Endothelial cell of umbilical vein (primary cell): ENCODE results near the gene NCR2. TPM values are rescaled to one million over a fixed set of nuclear protein-coding genes. Genes with fewer than 3 reads are reported as not detected.

Source experiments
- BruUV-seq: library from RNA; stranded (reverse); fragments of 400-500 nt; replicated peaks from 2 replicates; lab custom pipeline; 2021; lab: Mats Ljungman, UMichigan
- CTCF ChIA-PET: fragments of 300-600, 350-600 bp; sonication (Branson Sonifier 250); formaldehyde crosslinking; loops from one replicate; lab custom pipeline; 2021; ENCODE audit warnings: antibody characterized with exemption, inconsistent platforms; lab: Charles Lee
- POLR2A ChIA-PET: fragments of 300-600, 350-600 bp; sonication (Branson Sonifier 250); formaldehyde crosslinking; loops from one replicate; lab custom pipeline; 2021; ENCODE audit warnings: antibody characterized with exemption, inconsistent platforms; lab: Charles Lee
- DNase-seq: peaks from one replicate; pipeline ENCODE4 v3.0.0-alpha.2; 2011; ENCODE audit warnings: low read depth, low spot score
- FAIRE-seq: peaks from 2 replicates; lab custom pipeline; 2011; peaks lifted over from hg19 to GRCh38; lab: Jason Lieb, UNC
- H2AFZ ChIP-seq: 2 replicates; pipeline ENCODE4 v1.6.0; 2012; ENCODE audit warnings: low read depth, low read length, control low read depth, inconsistent platforms
- H3K27ac ChIP-seq: 2 replicates; pipeline ENCODE4 v1.5.1; 2011; ENCODE audit warnings: low read depth, mild to moderate bottlenecking, control low read depth, low read length, moderate library complexity; ENCODE audit not compliant: insufficient read depth
- H3K27me3 ChIP-seq, 2 experiments: 2 replicates each; pipeline versions ENCODE4 v1.6.0 to v1.6.1; 2011; ENCODE audit warnings: low read length in 2 of 2, mixed read lengths in 1 of 2; ENCODE audit not compliant: control insufficient read depth in 2 of 2, insufficient read depth in 2 of 2
- H3K36me3 ChIP-seq, 2 experiments: 2 replicates in 1 of 2; 3 replicates in 1 of 2; pipeline ENCODE4 v1.5.1; 2011; ENCODE audit warnings: low read length in 2 of 2, mild to moderate bottlenecking in 1 of 2, moderate library complexity in 1 of 2; ENCODE audit not compliant: control insufficient read depth in 2 of 2, insufficient read depth in 2 of 2; ENCODE audit errors: extremely low read depth in 1 of 2
- H3K4me1 ChIP-seq: 3 replicates; pipeline ENCODE4 v1.5.1; 2011; ENCODE audit warnings: mild to moderate bottlenecking, low read length; ENCODE audit not compliant: control insufficient read depth, insufficient read depth; ENCODE audit errors: extremely low read depth
- H3K4me2 ChIP-seq: 2 replicates; pipeline ENCODE4 v1.6.1; 2011; ENCODE audit warnings: low read length, control low read depth, mixed read lengths; ENCODE audit not compliant: insufficient read depth
- H3K4me3 ChIP-seq, 3 experiments: fragments of 200-600 bp in 1 of 3; sonication (generic), shearing (Covaris generic) in 1 of 3; replicated peaks in 1 of 3; 2 replicates each; pipeline ENCODE4 v1.5.1; 2011 to 2016; ENCODE audit warnings: control low read depth in 3 of 3, low read length in 3 of 3, mild to moderate bottlenecking in 2 of 3, inconsistent platforms in 1 of 3, low read depth in 1 of 3, moderate library complexity in 1 of 3; ENCODE audit not compliant: insufficient read depth in 1 of 3
- H3K79me2 ChIP-seq: 2 replicates; pipeline ENCODE4 v1.6.0; 2012; ENCODE audit warnings: low read length, inconsistent platforms; ENCODE audit not compliant: control insufficient read depth, insufficient read depth
- H3K9ac ChIP-seq: replicated peaks from 2 replicates; pipeline ENCODE3; 2011; ENCODE audit warnings: low read length, control low read depth; ENCODE audit not compliant: insufficient read depth; ENCODE audit errors: extremely low read depth
- H3K9me1 ChIP-seq: replicated peaks from 3 replicates; pipeline ENCODE4 v1.6.0; 2011; ENCODE audit warnings: mild to moderate bottlenecking, low read length; ENCODE audit not compliant: control insufficient read depth, insufficient read depth; ENCODE audit errors: extremely low read depth
- H3K9me3 ChIP-seq: replicated peaks from 2 replicates; pipeline ENCODE4 v1.5.1; 2012; ENCODE audit warnings: low read length, inconsistent platforms; ENCODE audit not compliant: control insufficient read depth, insufficient read depth
- H4K20me1 ChIP-seq: replicated peaks from 2 replicates; pipeline ENCODE3; 2011; ENCODE audit warnings: mild to moderate bottlenecking, low read length; ENCODE audit not compliant: control insufficient read depth, insufficient read depth; ENCODE audit errors: extremely low read depth
- CTCF ChIP-seq, 2 donors: IDR thresholded peaks; 1 replicate in 1 of 2; 2 replicates in 1 of 2; pipeline ENCODE4 v1.5.1; 2011; ENCODE audit warnings: low read length in 2 of 2, mild to moderate bottlenecking in 2 of 2, moderate library complexity in 2 of 2, control low read depth in 1 of 2, inconsistent platforms in 1 of 2, low read depth in 1 of 2; ENCODE audit not compliant: insufficient read depth in 1 of 2; ENCODE audit errors: extremely low read depth in 1 of 2
- EZH2 ChIP-seq: IDR thresholded peaks from 2 replicates; pipeline ENCODE4 v1.6.1; 2012; ENCODE audit warnings: borderline replicate concordance, low read depth, mild to moderate bottlenecking, moderate library complexity, low read length, inconsistent platforms; ENCODE audit not compliant: severe bottlenecking
- FOS ChIP-seq: IDR thresholded peaks from 2 replicates; pipeline ENCODE4 v1.6.1; 2011; ENCODE audit warnings: mild to moderate bottlenecking, low read length, moderate library complexity, borderline replicate concordance; ENCODE audit not compliant: insufficient read depth
- GATA2 ChIP-seq: IDR thresholded peaks from 2 replicates; pipeline ENCODE4 v1.7.0; 2011; ENCODE audit warnings: low read depth, mild to moderate bottlenecking, moderate library complexity, mixed read lengths, low read length; ENCODE audit not compliant: insufficient read length, insufficient read depth
- JUN ChIP-seq: IDR thresholded peaks from 2 replicates; pipeline ENCODE4 v1.6.1; 2011; ENCODE audit warnings: borderline replicate concordance, low read depth; ENCODE audit not compliant: insufficient read length, insufficient read depth
- MAX ChIP-seq: IDR thresholded peaks from 2 replicates; pipeline ENCODE4 v1.6.1; 2011; ENCODE audit not compliant: insufficient read depth, insufficient read length
- MYC ChIP-seq: IDR thresholded peaks from one replicate; pipeline ENCODE4 v1.6.1; 2011; ENCODE audit warnings: mild to moderate bottlenecking, low read depth, low read length
- POLR2A ChIP-seq: IDR thresholded peaks from 2 replicates; pipeline ENCODE4 v1.6.1; 2012; ENCODE audit warnings: low read depth, mild to moderate bottlenecking, control low read depth, low read length
- POLR2AphosphoS5 ChIP-seq: IDR thresholded peaks from 2 replicates; pipeline ENCODE4 v1.6.1; 2012; ENCODE audit warnings: low read depth, mild to moderate bottlenecking, control low read depth, low read length, moderate library complexity; ENCODE audit not compliant: insufficient read depth
- dilution Hi-C: fragments of 300-500 bp; cut with MboI; formaldehyde crosslinking; loops from one replicate; pipeline ENCODE4 v1.15.0; 2019; ENCODE audit warnings: low sequenced_read_pairs; ENCODE audit not compliant: extremely low pct_ligation_motif_present
- intact Hi-C: fragments of 100-400 bp; cut with micrococcal nuclease; formaldehyde crosslinking; loops from one replicate; pipeline ENCODE4 v1.10.0; 2022
- polyA plus RNA-seq, 4 experiments: library from polyadenylated mRNA; depleted of rRNA in 3 of 4; stranded (reverse) in 3 of 4; unstranded in 1 of 4; fragments of >200 nt; gene quantifications; 2 replicates each; pipeline versions ENCODE4 v1.2.1 to v1.2.3, GENCODE V29; 2011 to 2012; ENCODE audit warnings: missing spikeins in 1 of 4
- total RNA-seq: library from RNA; stranded (reverse); gene quantifications from 2 replicates; pipeline ENCODE4 v1.2.3, GENCODE V29; 2021

NCR2 gene
- total and polyA plus RNA-seq, 2 donors (not counting 3 experiments of a cell fraction or from before 2014, with no cell fraction given) = not detected

- ChIA-PET POLR2A (no interaction called here), CTCF (no interaction called here)
- no peaks in the 10 kb centered on the region for H3K79me2 ChIP-seq
Observed at GRCh38 chr6:41327177-41327576, 8.2 kb upstream of the NCR2 start.

More at GRCh38 chr6:41327177-41327576, 8.2 kb upstream of the NCR2 start:
- Histone ChIP-seq H3K4me3 (no peak overlapping the region), H3K4me1 (no peaks in the 10 kb centered on the region), H3K27me3 (peaks cover 28 to 53% of the 10 kb centered on the region in 2 experiments), H3K9me1 (no peaks in the 10 kb centered on the region), H2AFZ (no peak overlapping the region), H3K9ac (no peak overlapping the region), H3K4me2 (no peak overlapping the region), H3K36me3 (no peaks in the 10 kb centered on the region), H4K20me1 (no peaks in the 10 kb centered on the region), H3K27ac (no peak overlapping the region), H3K9me3 (no peaks in the 10 kb centered on the region)
- BruUV-seq = no TSS peak
- TF ChIP-seq POLR2AphosphoS5 = no peak
- TF ChIP-seq MAX = no peak
- no peak for TF ChIP-seq EZH2
- no peak for TF ChIP-seq MYC
- TF ChIP-seq JUN = no peak
- no peak for TF ChIP-seq POLR2A
- no peak for TF ChIP-seq CTCF (IDR thresholded peaks at IDR 0.05; ENCODE audit: extremely low read depth in 1 of 2, insufficient read depth in 1 of 2, low read depth in 1 of 2, low read length in 2 of 2)
- no peak for TF ChIP-seq FOS
- no peak for TF ChIP-seq GATA2
- intact Hi-C loops = no loop called here
- dilution Hi-C loops = no loop called here
- FAIRE-seq (no peak), DNase-seq (no peak)
